ENCODE data around the gene POFUT2. TPM values are rescaled to one million over a fixed set of nuclear protein-coding genes. Genes with fewer than 3 reads are reported as not detected.

POFUT2 gene
- total RNA-seq, 1 donor: 35.8 TPM

- Histone ChIP-seq H3K9me3 (ENCODE audit: low read depth, low read length) (no peaks in the 10 kb centered on the region), H2AFZ (ENCODE audit: low read length) (no peak overlapping the region), H3K36me3 (ENCODE audit: insufficient read depth, low read length) (no peaks in the 10 kb centered on the region), H3K27ac (ENCODE audit: low read depth, low read length) (peak overlapping the region; percentile 65), H3K4me3 (ENCODE audit: insufficient read depth, low read length) (no peak overlapping the region), H3K4me2 (ENCODE audit: insufficient read depth, low read length) (peak overlapping the region; percentile 78), H3K79me2 (ENCODE audit: insufficient read depth, low read length) (no peaks in the 10 kb centered on the region), H3K27me3 (ENCODE audit: insufficient read depth, low read length) (no peaks in the 10 kb centered on the region), H3K4me1 (ENCODE audit: insufficient read depth, low read length) (peaks cover 30% of the 10 kb centered on the region), H4K20me1 (ENCODE audit: insufficient read depth, low read length) (no peaks in the 10 kb centered on the region)
- TF ChIP-seq CTCF (IDR thresholded peaks at IDR 0.05; ENCODE audit: extremely low read depth, low read depth, low read length): no peak
- no peak for DNase-seq (ENCODE audit: insufficient read length, low spot score, missing footprints)
These were observed 18.7 kb upstream of the POFUT2 start for GRCh38 chr21:45306453-45306831.

GRCh38 chr21:45305836-45306235 lies 18.1 kb upstream of the POFUT2 start:
- H2AFZ ChIP-seq (ENCODE audit: low read length): no peak overlapping the region
- no peak overlapping the region for H3K4me2 ChIP-seq (ENCODE audit: insufficient read depth, low read length)
- DNase-seq (ENCODE audit: insufficient read length, low spot score, missing footprints): no peak
- no peaks in the 10 kb centered on the region for H4K20me1 ChIP-seq (ENCODE audit: insufficient read depth, low read length)
- no peaks in the 10 kb centered on the region for H3K27me3 ChIP-seq (ENCODE audit: insufficient read depth, low read length)
- TF ChIP-seq CTCF (IDR thresholded peaks at IDR 0.05; ENCODE audit: extremely low read depth, low read depth, low read length): no peak
- no peaks in the 10 kb centered on the region for H3K79me2 ChIP-seq (ENCODE audit: insufficient read depth, low read length)
- H3K36me3 ChIP-seq (ENCODE audit: insufficient read depth, low read length): no peaks in the 10 kb centered on the region
- H3K27ac ChIP-seq (ENCODE audit: low read depth, low read length): no peak overlapping the region
- H3K9me3 ChIP-seq (ENCODE audit: low read depth, low read length): no peaks in the 10 kb centered on the region
- H3K4me1 ChIP-seq (ENCODE audit: insufficient read depth, low read length): peaks cover 30% of the 10 kb centered on the region
- H3K4me3 ChIP-seq (ENCODE audit: insufficient read depth, low read length): no peak overlapping the region

GRCh38 chr21:45304945-45305344 lies 17.2 kb upstream of the POFUT2 start:
- Histone ChIP-seq H3K4me3 (ENCODE audit: insufficient read depth, low read length) (no peak overlapping the region), H3K79me2 (ENCODE audit: insufficient read depth, low read length) (no peaks in the 10 kb centered on the region), H3K9me3 (ENCODE audit: low read depth, low read length) (no peaks in the 10 kb centered on the region), H3K36me3 (ENCODE audit: insufficient read depth, low read length) (no peaks in the 10 kb centered on the region), H3K27ac (ENCODE audit: low read depth, low read length) (no peak overlapping the region), H3K4me1 (ENCODE audit: insufficient read depth, low read length) (peaks cover 37% of the 10 kb centered on the region), H3K27me3 (ENCODE audit: insufficient read depth, low read length) (no peaks in the 10 kb centered on the region), H4K20me1 (ENCODE audit: insufficient read depth, low read length) (no peaks in the 10 kb centered on the region), H2AFZ (ENCODE audit: low read length) (no peak overlapping the region), H3K4me2 (ENCODE audit: insufficient read depth, low read length) (no peak overlapping the region)
- no peak for TF ChIP-seq CTCF (IDR thresholded peaks at IDR 0.05; ENCODE audit: extremely low read depth, low read depth, low read length)
- DNase-seq (ENCODE audit: insufficient read length, low spot score, missing footprints): no peak

GRCh38 chr21:45304476-45304830 lies 16.8 kb upstream of the POFUT2 start:
- Histone ChIP-seq H3K36me3 (ENCODE audit: insufficient read depth, low read length) (no peaks in the 10 kb centered on the region), H3K27ac (ENCODE audit: low read depth, low read length) (no peak overlapping the region), H3K4me3 (ENCODE audit: insufficient read depth, low read length) (no peak overlapping the region), H3K4me1 (ENCODE audit: insufficient read depth, low read length) (peaks cover 39% of the 10 kb centered on the region), H2AFZ (ENCODE audit: low read length) (no peak overlapping the region), H3K79me2 (ENCODE audit: insufficient read depth, low read length) (no peaks in the 10 kb centered on the region), H3K9me3 (ENCODE audit: low read depth, low read length) (no peaks in the 10 kb centered on the region), H4K20me1 (ENCODE audit: insufficient read depth, low read length) (no peaks in the 10 kb centered on the region), H3K27me3 (ENCODE audit: insufficient read depth, low read length) (no peaks in the 10 kb centered on the region), H3K4me2 (ENCODE audit: insufficient read depth, low read length) (no peak overlapping the region)
- TF ChIP-seq CTCF (IDR thresholded peaks at IDR 0.05; ENCODE audit: extremely low read depth, low read depth, low read length): no peak
- no peak for DNase-seq (ENCODE audit: insufficient read length, low spot score, missing footprints)

Data from osteoblast (primary cell).